Omental fat pad (tissue), 4 donors: ENCODE results near the gene CHL1. TPM values are rescaled to one million over a fixed set of nuclear protein-coding genes. Genes with fewer than 3 reads are reported as not detected.

Source experiments
- ATAC-seq: fragments of 150-250 bp; one replicate; pipeline ENCODE4 v1.9.1; 2016; ENCODE audit warnings: mild to moderate bottlenecking, moderate library complexity; ENCODE audit not compliant: low FRiP score
- DNase-seq: peaks from one replicate; pipeline ENCODE4 v3.0.0-alpha.2; 2019; ENCODE audit warnings: low spot score
- total RNA-seq, 4 donors: library from RNA; depleted of rRNA; stranded (reverse); fragments of >200 nt; gene quantifications; one replicate each; pipeline ENCODE4 v1.1.0, GENCODE V29; 2016
- TF ChIP-seq, protein P1 (sequence below), 3 donors: fragments of 450-650 bp; IDR thresholded peaks; one replicate each; pipeline ENCODE4 v1.5.1; 2016 to 2017; ENCODE audit warnings: antibody characterized with exemption in 3 of 3, mild to moderate bottlenecking in 3 of 3, moderate library complexity in 2 of 3

CHL1 gene
- total RNA-seq, 4 donors from 2014 or later: 18.7 to 64.2 (median 42.1) TPM

- DNase-seq (no peak), ATAC-seq (peak; percentile 62)
- TF ChIP-seq, protein P1, sequence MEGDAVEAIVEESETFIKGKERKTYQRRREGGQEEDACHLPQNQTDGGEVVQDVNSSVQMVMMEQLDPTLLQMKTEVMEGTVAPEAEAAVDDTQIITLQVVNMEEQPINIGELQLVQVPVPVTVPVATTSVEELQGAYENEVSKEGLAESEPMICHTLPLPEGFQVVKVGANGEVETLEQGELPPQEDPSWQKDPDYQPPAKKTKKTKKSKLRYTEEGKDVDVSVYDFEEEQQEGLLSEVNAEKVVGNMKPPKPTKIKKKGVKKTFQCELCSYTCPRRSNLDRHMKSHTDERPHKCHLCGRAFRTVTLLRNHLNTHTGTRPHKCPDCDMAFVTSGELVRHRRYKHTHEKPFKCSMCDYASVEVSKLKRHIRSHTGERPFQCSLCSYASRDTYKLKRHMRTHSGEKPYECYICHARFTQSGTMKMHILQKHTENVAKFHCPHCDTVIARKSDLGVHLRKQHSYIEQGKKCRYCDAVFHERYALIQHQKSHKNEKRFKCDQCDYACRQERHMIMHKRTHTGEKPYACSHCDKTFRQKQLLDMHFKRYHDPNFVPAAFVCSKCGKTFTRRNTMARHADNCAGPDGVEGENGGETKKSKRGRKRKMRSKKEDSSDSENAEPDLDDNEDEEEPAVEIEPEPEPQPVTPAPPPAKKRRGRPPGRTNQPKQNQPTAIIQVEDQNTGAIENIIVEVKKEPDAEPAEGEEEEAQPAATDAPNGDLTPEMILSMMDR (IDR thresholded peaks at IDR 0.05): no peak
Measured at GRCh38 chr3:197828-198491, 1.4 kb downstream of the CHL1 start.

DNA sequence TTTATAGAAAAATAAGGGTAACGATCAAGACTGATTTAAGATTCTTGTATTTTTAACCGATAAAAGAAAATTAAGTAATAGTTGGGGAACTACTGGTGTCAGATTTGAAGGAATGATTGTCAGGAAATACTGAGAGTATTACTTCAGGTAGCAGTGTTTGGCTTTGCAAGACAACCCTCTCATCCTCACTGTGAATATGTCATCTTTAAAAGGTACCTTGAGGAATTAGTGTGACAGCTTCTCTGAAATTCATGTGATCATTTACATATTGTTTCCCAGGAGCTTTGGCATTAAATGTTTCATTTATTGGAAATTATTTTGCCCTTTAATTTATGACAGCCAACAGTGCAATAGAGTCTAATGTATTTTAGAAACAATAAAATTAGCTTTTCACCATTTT lies 3.3 kb downstream of the CHL1 start:
- no peak for DNase-seq
- TF ChIP-seq, protein P1 (IDR thresholded peaks at IDR 0.05): no peak
- no peak for ATAC-seq

DNA sequence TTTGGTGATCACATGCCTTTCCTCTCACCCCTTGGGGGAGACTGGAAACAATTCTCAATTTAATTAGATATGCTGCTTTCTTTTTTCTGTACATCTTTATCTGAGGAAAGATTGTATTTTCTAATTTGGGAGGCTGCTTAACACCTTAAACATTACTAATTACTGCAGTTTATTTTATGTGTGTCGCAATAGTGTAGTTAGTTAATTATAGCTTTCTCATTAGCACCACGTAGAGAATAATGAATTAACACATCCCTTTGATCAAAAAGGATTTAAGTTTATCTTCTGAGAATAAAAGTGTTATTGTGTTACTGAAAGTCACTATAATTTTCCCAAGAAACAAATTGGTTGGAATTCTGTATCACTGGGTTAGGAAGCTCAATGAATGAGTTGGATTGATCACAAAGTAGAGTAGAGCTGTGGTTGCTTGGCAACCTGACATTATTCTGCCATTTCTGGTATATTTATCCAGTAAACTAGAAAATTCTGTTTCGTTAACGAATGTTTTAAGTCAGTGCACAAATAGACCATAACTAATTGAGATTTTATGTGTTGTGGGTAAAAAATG lies 4.3 kb downstream of the CHL1 start:
- DNase-seq (no peak), ATAC-seq (no peak)
- TF ChIP-seq, protein P1 (IDR thresholded peaks at IDR 0.05): no peak

DNA sequence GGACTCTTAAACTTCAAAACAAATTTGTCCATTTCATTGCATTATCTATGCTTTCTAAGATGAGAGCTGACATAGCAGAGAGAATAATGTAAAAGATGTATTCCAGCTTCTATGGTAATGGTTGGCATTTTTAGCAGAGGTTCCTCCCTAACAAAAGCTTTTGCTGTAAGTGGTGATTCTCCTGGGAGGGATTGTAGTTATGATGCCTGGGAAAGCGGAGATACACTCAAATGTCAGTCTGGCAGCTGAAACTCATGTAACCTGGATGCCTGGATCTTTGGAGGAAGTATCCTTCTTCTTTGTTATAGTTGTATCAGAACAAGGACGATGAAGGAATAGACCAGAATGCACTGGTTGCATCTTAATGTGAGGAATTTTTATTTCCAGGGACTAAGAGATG lies 7.5 kb downstream of the CHL1 start:
- ATAC-seq (no peak), DNase-seq (no peak)
- TF ChIP-seq, protein P1 (IDR thresholded peaks at IDR 0.05): no peak

GRCh38 chr3:207973-208372 lies 11.4 kb downstream of the CHL1 start:
- TF ChIP-seq, protein P1 (IDR thresholded peaks at IDR 0.05): no peak
- no peak for ATAC-seq

GRCh38 chr3:210669-211068 lies 14.1 kb downstream of the CHL1 start:
- ATAC-seq: no peak
- DNase-seq: no peak
- TF ChIP-seq, protein P1 (IDR thresholded peaks at IDR 0.05): no peak

More at GRCh38 chr3:207973-208372, 11.4 kb downstream of the CHL1 start:
- no peak for DNase-seq

DNA sequence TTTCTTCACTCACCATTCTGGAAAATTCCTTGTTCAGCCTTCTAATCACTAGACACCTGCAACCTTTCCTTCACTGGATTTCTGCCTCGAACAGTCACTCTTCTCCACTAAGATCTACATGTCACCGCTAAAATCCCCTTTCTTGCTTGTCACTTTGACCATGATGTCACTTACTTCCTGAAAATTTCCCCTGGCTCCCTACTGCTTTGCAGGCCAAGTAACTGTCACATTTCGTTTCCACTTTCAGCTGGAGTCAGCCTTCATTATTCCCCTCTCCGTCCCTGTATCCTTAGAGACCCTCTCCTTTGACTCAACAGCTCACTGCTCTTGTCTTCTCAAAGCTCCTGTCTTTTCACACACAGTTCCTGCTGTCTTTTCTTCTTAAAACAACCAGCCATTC lies 15.9 kb downstream of the CHL1 start:
- no peak for DNase-seq
- no peak for ATAC-seq
- TF ChIP-seq, protein P1 (IDR thresholded peaks at IDR 0.05): no peak
